Stimulated activated CD4-positive, alpha-beta T cell treated with anti-CD3 and anti-CD28 coated beads, Interleukin-1b, Interleukin-23, amount 100 ng/mL, for 1 hour (primary cell): ENCODE results near the gene SUSD2.
A peak's percentile ranks its signal among the peaks of the same experiment; 100 is the strongest.
"Not testable (repeated sequence)": the region's sequence is repeated elsewhere in the genome, so short reads cannot be mapped to it uniquely, and the experiment has no call there.

ENCODE experiments used
- DNase-seq, 2 donors: peaks; one replicate each; pipeline ENCODE4 v3.0.0-alpha.2; 2020; ENCODE audit warnings: low read depth in 2 of 2

The SUSD2 gene

DNA sequence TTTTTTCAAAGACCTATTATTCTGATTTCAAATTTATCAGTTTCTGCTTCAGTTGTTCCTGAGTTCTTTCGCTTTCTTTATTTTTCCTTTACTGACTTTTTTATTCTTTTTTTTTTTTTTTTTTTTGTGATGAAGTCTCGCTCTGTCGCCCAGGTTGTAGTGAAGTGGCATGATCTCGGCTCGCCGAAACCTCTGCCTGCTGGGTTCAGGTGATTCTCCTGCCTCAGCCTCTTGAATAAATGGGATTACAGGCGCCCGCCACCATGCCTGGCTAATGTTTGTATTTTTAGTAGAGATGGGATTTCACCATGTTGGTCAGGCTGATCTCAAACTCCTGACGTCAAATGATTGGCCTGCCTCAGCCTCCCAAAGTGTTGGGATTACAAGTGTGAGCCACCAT lies 31.8 kb downstream of the SUSD2 start:
- not testable (repeated sequence) for DNase-seq

DNA sequence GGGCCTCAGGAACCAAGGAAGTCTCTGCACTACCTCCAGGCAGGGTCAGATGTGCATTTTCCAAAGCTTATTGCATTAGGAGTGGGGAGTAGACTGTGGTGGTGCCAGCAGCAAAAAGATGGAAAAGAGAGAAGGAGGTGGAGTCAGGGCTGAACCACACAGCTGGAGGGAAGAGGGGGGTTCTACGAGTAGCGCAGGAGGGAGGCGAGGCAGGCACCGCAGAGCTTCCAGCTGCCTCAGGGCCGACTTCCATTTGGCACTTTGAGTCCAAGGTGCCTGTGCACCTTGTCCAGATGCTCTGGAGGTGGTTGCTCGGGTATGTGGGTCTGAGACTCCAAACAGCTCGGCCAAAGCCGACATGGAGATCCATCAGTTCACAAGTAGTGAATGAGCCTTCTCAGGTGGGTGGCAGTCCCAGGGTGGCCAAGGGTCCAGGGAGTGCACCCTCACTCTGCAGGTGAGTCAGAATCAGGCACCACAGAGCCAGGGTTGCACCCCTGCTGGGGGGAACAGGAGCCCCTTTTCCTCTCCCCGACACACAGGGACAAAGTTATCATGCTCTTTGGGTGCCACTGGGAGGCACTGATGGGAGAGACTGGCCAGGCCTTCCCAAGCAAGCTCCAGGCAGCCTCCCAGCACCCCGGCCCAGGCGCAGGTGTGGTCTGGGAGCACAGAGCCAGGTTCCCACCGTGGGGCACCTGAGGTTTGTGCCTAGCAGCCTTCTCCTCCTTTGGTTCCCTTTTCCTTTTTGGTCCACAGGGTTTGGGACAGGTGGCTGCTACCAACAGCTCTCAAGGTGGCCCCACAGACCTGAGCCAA lies 33.4 kb downstream of the SUSD2 start:
- no peak for DNase-seq

DNA sequence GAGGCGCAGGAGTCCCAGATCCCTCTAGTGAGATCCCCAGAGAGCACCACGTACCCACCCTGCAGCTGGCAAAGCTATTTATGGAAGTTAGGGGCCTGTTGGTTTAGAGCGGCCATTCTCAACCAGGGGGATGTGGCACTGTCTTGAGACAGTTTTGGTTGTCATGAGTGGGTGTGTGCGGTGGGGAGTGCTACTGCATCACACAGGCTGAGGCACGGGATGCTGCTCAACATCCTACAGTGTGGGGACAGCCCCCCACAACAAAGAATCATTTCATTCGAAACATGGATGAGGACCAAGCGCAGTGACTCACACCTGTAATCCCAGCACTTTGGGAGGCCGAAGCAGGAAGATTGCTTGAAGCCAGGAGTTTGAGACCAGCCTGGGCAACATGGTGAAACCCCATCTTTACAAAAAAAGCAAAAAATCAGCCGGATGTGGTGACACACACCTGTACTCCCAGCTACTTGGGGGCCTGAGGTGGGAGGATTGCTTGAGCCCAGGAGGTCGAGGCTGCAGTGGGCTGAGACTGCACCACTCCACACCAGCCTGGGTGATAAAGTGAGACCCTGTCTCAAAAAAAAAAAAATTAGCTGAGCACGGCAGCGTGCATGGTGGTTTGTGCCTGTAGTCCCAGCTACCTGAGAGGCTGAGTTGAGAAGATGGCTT lies 35.4 kb downstream of the SUSD2 start:
- no peak for DNase-seq

DNA sequence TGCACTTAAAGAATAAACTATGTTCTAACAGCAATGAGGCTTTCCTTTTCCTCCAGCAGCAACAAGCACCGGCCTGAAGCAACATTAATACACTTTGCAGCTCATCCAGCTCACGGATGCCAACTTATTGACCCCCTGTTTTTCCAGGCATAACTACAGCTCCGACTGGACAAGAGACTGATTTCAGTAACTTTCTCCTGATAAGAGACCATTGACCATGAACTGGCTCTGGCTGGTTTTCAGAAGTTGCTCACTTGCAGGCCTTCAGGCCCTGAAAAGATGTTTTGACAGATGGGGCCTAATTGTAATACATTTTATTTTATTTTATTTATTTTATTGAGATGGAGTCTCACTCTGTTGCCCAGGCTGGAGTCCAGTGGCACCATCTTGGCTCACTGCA lies 36.1 kb downstream of the SUSD2 start:
- DNase-seq = no peak

DNA sequence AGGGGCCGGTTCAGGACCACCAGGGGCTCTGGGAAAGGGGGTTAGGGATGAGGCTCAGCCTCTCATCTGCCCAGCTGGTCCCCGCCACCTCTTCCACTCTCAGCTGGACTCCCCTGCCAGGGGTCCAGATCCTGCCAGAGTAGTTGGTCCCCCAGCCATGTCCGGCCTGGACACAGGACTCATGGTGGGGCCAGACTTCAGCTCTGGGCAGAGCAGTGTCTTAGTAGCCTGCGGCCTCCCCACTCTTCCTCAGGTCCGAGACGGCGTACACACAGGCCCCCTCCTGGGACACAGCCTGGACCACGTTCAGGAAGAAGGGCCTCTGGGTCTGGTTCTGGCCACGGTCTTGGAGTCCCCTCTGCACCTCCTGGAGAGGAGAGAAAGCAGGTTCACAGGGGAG lies 38.5 kb downstream of the SUSD2 start:
- no peak for DNase-seq

DNA sequence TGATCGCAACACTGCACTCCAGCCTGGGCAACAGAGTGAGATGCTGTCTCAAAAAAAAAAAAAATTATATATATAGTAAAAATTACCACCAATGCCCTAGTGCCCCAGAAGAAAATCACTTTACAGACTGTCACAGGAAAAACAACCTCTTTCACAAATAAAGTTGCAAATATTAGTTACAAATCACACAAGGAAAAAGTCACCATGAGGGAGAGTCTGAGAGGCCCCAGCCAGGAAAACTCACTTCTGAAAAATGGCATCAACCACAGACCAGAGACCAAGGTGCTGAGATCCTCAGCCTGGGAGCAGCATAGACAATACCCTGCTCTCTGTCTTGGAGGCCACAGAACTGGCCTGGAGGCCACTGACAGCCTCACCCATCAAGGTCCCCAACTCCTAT lies 43.2 kb downstream of the SUSD2 start:
- DNase-seq = no peak

DNA sequence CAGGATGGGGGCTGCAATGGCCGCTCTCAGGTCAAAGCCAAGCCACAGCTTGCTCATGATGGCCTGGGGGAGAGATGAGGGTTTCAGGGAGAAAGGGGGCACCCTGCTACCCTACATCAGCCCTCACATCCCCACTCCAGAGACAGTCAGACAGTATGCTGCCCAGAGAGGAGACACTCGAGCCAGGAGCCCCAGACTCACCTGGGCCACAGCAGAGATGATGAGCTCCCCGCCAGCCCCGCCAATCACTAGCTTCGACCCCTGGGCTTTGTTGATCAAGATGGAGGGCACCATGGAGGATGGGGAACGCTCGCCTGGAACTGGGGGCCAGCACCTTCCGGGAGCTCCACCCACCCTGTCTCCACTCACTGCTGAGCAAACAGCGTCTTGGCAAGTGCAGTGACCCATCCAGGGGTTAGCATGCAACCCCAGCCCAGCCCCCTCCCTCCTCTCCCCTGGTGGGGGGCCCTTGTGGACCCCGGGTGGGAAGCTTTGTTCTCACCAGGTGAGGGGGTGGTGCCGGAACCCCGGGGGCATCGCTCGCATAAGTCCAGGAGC lies 43.8 kb downstream of the SUSD2 start:
- no peak for DNase-seq

DNA sequence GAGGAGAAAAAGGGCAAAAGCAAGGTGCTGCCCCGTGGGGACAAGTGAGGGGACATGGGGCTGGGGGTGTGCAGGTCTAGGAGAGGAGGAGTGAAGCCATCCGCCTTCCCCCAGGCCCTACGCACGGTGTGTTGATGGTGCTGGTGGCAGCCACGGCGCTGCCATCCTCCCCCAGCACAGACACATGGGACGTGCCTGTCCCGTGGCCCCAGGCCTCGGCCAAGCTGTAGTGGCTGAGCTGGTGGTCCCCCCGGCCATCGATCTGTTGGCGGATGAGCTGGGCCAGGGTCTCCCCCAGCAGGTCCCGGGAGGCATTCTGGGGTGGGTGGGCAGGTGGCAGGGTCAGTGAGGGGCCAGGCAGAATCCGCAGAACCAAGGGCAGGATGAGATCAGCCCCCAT lies 44.7 kb downstream of the SUSD2 start:
- no peak for DNase-seq

DNA sequence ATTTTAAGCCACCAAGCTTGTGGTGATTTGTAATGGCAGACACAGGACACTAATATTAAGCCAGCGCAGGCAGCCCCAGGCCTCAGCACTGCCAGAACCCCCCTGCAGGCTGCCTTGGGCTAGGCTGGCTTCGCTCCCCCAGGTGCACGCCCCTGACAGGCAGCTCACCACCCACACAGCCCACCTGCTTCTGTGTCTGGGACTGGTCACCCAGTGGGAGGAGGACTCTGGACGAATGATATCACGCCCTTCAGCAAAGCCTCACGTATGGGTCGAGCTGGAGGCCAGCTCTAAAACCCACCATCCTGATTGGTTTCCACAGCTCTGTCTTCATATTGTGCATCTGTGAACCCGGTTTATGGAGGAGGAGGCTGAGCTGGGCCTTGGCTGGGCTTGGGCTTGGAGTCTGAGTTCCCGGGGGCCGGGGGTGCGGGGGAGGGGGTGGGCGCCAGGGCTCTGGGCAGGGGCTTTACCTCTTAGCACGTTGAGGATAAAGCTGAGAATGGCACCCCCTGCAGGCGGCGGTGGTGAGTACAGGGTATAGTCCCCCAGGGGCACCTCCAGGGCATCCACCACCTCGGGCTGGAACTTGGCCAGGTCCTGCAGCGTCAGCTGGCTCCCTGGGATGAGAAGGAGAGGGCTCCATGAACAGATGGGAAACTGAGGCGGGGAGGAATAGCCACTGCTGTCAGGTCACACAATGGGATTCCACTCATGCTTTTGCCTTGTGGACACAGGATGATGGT lies 49.8 kb downstream of the SUSD2 start:
- DNase-seq = peak; percentile 18 to 52

DNA sequence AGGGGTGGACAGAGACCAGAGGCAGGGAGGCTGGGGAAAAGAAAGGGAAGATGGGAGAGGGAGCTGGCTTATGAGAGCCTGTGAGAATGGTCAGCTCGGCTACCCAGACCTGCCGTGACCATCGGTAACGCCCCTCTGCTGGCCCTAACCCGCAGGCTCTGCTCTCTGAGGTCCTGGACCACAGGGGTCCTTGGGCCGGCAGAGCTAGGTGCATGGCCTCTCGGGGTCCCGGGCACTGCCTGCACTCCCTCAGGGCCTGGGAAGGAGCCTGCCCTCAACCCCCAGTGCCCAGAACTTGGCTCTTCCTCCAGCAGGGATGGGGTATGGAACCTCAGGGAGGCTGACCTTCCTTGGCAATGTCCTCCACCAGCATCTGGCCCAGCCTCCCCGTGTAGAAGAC lies 50.4 kb downstream of the SUSD2 start:
- DNase-seq = no peak

DNA sequence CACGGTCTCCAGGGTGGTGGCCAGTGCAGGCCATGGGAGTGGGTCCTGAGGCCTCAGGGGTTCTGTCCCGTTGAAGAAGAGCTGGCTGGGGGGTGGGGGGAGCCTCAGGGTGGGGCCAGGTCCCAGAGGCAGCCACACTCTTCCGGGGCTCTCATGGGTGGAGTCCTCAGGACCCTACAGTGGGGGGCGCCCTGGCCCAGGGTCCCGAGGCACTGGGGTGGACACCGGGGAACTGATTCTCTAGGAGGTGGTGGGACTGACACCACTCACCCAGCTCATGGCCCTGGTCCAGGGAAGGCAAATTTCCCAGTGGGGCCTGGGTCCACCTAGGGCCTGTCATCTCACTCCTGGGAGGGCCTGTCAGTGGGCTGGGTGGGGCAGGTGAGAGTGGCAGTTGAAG lies 50.8 kb downstream of the SUSD2 start:
- no peak for DNase-seq

DNA sequence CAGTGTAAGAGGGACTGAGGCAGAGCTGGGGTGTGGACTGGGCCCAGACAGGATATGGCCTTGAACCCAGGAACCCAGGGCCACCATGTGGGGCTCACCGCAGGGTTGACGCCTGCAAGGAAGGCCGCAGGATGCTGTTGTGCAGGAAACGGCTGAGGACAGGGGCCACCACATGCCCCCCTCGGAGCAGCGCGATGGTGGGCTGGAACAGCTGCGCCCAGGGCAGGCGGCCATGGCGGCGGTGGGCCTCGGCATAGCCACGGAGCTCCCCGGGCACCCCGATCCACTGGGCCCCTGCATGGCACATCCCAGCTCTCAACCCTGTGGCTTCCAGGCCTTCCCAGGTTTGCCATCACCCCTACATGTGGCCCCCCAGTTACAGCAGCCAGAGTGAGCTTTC lies 51.4 kb downstream of the SUSD2 start:
- DNase-seq = no peak

DNA sequence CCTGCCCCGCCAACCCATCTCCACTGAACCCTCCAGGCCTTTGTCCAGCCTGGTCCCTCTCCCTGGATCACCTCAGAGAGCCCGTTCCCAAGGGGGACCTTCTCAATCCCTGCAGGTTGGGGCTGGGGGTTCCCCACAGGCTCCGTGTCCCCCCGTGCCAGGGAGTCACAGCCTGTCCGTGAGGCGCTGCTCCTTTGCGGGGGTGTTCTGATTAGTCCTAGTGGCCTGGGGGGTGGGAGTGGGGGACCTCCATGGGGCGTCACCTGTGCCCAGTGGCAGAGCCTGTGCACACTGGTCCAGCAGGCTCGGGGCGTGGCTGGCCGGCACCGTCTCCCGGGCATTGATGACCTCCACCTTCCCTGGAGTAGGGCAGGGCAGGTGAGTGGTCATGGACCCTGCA lies 51.9 kb downstream of the SUSD2 start:
- DNase-seq = no peak

DNA sequence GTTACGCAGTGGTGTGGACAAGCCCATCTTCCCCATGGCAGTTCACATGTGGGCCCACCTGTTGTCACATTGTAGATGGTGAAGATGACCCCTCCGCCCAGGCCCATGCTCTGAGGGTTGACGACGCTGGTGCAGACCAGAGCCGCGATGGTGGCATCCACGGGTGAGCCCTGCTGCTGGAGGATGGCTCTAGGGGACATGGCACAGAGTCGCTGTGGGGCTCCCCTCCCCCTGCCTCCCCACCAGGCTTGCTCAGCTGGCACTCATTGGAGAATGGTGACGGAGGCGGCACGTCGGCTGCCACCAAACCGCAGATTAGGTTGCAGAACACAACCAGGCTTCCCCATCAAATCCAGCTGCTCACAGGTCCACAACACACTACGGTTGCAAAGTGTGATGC lies 52.5 kb downstream of the SUSD2 start:
- DNase-seq = no peak

DNA sequence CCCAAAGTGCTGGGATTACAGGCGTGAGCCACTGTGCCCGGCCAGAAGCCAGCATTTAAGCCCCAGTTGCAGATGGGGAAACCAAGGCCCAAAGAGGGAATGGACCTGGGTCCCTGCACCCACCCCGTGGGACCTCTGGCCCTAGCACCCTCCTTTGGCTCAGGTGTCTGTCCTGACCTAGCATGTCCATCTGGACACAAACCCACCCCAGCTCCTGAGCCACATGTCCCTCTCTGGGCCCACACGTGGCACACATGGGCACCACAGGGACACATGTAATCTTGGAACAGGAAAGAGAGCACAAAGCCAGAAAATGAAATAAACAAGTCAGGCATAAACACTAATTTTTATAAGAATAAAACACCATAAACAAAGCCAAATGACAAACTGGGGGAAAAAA lies 54.0 kb downstream of the SUSD2 start:
- no peak for DNase-seq

DNA sequence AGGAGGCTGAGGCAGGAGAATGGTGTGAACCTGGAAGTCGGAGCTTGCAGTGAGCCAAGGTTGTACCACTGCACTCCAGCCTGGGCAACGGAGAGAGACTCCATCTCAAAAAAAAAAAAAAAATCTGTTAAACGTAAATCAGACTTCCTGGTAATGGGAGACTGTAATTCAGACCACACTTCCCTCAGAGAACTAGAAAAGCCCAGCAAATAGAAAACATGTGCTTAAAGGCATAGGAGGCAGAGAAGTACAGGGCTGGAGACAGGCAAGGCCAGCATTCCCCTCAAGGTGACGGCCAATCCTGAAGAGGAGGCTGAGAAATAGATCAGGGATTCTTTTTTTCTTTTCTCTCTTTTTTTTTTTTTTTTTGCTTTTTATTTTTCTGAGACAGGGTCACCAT lies 55.4 kb downstream of the SUSD2 start:
- DNase-seq = no peak

DNA sequence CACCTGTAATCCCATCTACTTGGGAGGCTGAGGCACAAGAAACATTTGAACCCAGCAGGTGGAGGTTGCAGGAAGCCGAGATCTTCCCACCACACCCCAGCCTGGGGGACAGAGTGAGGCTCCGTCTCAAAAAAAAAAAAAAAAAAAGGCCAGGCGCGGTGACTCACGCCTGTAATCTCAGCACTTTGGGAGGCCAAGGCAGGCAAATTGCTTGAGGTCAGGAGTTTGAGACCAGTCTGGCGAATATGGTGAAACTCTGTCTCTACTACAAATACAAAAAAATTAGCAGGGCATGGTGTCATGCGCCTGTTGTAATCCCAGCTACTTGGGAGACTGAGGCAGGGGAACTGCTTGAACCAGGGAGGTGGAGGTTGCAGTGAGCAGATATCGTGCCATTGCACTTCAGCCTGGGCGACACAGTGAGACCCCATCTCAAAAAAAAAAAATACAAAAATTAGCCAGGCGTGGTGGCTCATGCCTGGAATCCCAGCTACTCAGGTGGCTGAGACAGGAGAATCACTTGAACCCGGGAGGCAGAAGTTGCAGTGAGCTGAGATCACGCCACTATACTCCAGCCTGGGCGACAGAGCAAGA lies 56.9 kb downstream of the SUSD2 start:
- not testable (repeated sequence) for DNase-seq
